Measurements from ENCODE around the gene REXO1.

GRCh38 chr19:1843646-1844394, 4.5 kb downstream of the REXO1 start:
- TF ChIP-seq SRF (IDR thresholded peaks at IDR 0.05; ENCODE audit: low read depth) = no peak
- peak in 2 of 3 experiments; percentile 43 to 45; a peak in 4 of 6 replicates for TF ChIP-seq CTCF (IDR thresholded peaks at IDR 0.05 in 2 of 3, conservative IDR thresholded peaks at IDR 0.05 in 1 of 3; ENCODE audit: borderline replicate concordance in 1 of 3, insufficient read depth in 1 of 3, low read depth in 2 of 3, low read length in 2 of 3)
- no peak for TF ChIP-seq POLR2AphosphoS5 (IDR thresholded peaks at IDR 0.05; ENCODE audit: low read depth, low read length)
- TF ChIP-seq EZH2 (IDR thresholded peaks at IDR 0.05) = no peak
- TF ChIP-seq TCF7L2 (IDR thresholded peaks at IDR 0.05; ENCODE audit: borderline replicate concordance, extremely low read depth, insufficient read depth, insufficient read length) = no peak
- no peak for TF ChIP-seq JUND (IDR thresholded peaks at IDR 0.05)
- TF ChIP-seq POLR2A (IDR thresholded peaks at IDR 0.05; ENCODE audit: borderline replicate concordance, extremely low read depth, insufficient read depth, insufficient read length) = no peak
